HG03108 (cell line): ENCODE data around the gene KLK11.

Source experiments
- ATAC-seq: cut with Tn5 transposase; IDR thresholded peaks from one replicate; pipeline ENCODE4 v1.9.1; 2021; ENCODE audit warnings: moderate library complexity; ENCODE audit not compliant: unreplicated experiment

The KLK11 gene

GRCh38 chr19:51029718-51030117 is 3.3 kb upstream of the KLK11 start:
- ATAC-seq, result no peak

DNA sequence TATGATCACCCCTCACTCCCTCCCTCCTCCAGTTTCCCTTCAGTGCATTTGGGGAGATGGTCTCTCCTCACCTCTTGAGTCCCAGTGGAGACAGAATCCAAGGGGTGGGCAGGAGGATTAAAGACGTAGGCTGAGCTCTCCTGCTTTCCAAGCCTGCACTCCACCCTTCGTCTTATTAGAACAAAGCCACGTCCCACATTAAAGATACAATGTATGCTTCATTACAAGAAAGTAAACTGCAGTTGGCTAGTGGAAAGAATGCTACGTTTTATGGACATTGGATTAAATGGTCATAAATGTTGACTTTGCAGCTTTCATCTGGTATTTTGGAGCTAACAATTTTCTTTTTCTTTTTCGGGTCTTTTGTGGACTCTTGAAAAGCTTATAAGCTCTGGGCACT is 1.5 kb upstream of the KLK11 start:
- ATAC-seq, result no peak

DNA sequence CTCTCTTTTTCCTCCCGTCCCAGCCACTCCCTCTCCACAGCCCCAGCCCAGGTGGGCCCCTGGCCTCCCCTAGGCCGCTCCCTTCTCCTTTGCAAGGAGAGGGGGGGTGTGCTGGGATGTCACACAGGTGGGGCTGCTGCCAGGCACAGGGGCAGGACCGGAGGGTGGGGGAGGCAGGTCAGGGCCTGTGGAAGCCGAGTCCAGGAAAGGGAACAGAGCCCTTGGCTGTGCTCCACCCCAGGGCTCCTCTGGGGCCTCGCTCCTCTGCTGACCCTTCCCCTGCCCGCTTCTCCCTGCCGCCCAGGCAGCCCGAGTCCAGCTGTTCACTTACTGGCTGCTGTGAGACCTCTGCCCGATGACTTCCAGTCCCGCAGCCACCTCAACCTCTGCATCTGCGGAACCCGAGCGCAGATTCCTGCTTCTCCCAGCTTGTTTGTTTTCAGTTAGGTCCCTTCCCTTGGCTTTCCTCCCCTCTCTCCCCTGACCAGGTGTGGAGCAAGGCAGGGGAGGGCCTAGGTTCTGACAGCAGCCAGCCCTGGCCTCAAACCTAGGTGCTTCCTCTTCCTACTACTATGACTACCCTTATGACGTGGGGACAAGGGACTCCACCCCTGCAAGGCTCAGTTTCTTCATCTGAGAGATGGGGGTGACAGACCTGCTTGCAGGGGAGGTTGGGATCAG is 850 bp upstream of the KLK11 start:
- ATAC-seq, result no peak

- ATAC-seq, result no peak
Observed at GRCh38 chr19:51025809-51026553, 435 bp downstream of the KLK11 start.

GRCh38 chr19:51025401-51025800 is 1.0 kb downstream of the KLK11 start:
- ATAC-seq, result no peak

- no peak for ATAC-seq
Observed at GRCh38 chr19:51024924-51025323, 1.5 kb downstream of the KLK11 start.

- ATAC-seq, result no peak
Observed at GRCh38 chr19:51023946-51024345, 2.5 kb downstream of the KLK11 start.

GRCh38 chr19:51022526-51022925 is 3.9 kb downstream of the KLK11 start:
- no peak for ATAC-seq

DNA sequence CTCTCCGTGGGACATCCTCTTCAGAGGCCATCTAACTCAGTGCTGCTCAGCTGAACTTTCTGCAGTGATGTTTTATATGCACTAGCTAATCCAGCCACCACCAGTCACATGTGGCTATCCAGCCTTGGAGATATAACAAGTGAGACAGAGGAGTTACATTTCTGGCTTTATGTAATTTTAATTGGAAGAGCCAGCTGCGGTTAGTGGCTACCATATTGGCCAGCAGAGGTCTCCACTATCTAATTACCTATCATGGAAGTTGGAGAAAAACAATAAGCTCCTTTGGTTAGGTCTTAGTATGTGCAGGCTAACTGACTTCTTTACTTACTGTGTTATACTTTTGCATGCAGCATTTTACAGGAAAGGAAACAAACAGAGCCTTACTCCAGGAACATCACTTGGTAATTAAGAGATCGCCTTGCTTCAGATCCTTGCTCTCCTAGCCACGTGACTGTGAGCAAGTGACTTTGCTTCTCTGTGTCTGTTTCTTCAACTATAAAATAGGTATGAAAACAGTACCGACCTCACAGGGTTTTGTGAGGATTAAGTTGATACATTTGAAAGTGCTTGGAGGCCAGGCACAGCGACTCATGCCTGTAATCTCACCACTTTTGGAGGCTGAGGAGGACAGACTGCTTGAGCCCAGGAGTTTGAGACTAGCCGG is 5.3 kb downstream of the KLK11 start:
- ATAC-seq, result no peak

GRCh38 chr19:51019544-51019925 is 6.9 kb downstream of the KLK11 start, which contains the start of gene KLK10:
TSS of gene KLK10 (minus strand) at chr19:51019709. CDS start at chr19:51019130, 579 bp downstream.
- no peak for ATAC-seq

- no peak for ATAC-seq
Observed at GRCh38 chr19:51018745-51019543, 7.5 kb downstream of the KLK11 start.

- ATAC-seq, result no peak
Observed at GRCh38 chr19:51016798-51017683, 9.4 kb downstream of the KLK11 start.

- ATAC-seq, result no peak
Observed at GRCh38 chr19:51015691-51016267, 10.6 kb downstream of the KLK11 start.

DNA sequence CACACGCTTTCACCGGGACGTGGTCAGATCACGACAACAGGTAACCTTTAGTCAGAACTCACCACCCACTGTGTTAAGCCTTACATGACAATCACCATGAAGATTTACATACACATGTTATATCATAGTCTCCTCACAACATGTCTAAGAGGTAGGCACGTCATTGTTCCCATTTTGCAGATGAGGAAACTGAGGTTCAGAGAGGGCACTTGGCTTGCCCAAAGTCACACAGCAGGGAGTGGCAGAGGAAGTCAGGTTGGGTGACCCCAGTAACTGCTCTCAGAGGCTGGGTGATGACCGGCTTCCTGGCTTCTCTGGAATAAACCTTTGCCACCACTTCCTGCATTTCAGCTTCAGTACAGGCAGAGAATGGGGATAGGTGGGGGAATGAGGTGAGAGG is 12.2 kb downstream of the KLK11 start:
- no peak for ATAC-seq

GRCh38 chr19:51012661-51013190 is 13.7 kb downstream of the KLK11 start:
- ATAC-seq, result no peak

- ATAC-seq, result no peak
Observed at GRCh38 chr19:51010066-51010795, 16.2 kb downstream of the KLK11 start.

DNA sequence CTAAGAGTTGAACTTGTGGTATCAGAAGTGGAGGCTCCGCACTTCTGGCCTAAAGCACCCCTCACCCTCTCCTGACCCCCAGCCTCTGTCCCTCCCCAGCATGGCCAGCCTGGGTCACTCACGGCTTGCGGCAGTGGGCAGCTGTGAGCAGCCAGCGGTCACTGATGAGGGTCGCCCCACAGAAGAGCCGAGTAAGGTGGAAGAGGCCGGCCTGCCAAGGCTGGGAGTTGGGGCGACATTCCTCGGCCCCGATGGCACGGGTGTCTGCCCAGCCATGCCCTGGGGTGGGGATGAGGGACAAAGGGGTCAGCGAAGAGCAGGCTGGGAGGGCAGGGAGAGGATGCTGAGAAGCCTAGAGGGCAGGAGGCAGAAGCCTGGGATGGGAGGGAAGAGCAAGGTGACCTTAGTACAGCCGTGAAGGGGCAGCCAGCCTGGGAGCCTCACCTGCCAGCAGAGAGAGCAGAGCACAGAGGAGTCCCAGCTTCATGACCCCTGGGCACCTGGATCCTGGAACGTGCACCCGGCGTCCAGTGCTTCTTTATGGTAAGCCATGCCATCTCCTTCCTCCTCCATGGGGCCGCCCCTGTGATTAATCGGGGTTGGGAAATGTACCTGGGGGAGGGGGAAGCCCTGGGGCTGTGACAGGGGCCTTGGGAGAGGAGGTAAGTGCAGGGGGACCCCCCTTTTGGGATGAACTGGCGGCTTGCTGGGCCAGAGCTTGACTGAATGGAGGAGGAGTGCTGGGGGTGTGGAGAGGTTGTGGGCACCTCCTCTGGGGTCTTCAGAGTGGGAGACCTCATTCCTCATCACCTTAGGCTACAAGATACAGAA is 17.1 kb downstream of the KLK11 start:
- ATAC-seq, result no peak

GRCh38 chr19:51007488-51007887 is 18.9 kb downstream of the KLK11 start:
- ATAC-seq, result no peak
